ENCODE results near the gene KREMEN2.

GRCh38 chr16:2976673-2977072 lies 12.6 kb downstream of the KREMEN2 start:
- TF ChIP-seq, protein P1, sequence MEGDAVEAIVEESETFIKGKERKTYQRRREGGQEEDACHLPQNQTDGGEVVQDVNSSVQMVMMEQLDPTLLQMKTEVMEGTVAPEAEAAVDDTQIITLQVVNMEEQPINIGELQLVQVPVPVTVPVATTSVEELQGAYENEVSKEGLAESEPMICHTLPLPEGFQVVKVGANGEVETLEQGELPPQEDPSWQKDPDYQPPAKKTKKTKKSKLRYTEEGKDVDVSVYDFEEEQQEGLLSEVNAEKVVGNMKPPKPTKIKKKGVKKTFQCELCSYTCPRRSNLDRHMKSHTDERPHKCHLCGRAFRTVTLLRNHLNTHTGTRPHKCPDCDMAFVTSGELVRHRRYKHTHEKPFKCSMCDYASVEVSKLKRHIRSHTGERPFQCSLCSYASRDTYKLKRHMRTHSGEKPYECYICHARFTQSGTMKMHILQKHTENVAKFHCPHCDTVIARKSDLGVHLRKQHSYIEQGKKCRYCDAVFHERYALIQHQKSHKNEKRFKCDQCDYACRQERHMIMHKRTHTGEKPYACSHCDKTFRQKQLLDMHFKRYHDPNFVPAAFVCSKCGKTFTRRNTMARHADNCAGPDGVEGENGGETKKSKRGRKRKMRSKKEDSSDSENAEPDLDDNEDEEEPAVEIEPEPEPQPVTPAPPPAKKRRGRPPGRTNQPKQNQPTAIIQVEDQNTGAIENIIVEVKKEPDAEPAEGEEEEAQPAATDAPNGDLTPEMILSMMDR (IDR thresholded peaks at IDR 0.05; ENCODE audit: low read depth, low read length) = no peak
- TF ChIP-seq, protein P2, sequence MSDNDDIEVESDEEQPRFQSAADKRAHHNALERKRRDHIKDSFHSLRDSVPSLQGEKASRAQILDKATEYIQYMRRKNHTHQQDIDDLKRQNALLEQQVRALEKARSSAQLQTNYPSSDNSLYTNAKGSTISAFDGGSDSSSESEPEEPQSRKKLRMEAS (IDR thresholded peaks at IDR 0.05; ENCODE audit: low read depth, low read length) = no peak
- TF ChIP-seq POLR2A (IDR thresholded peaks at IDR 0.05; ENCODE audit: extremely low read depth, insufficient read length) (no peak), MYC (IDR thresholded peaks at IDR 0.05; ENCODE audit: low read depth, low read length) (no peak)

All from NB4 (cell line).